Spleen (tissue), 3 donors: ENCODE results near the gene MRPS22.

Experiments used
- POLR2A ChIP-seq, 3 donors: fragments of 450-650 bp; IDR thresholded peaks; one replicate each; pipeline ENCODE4 v1.5.1; 2017; ENCODE audit warnings: antibody characterized with exemption in 3 of 3, mild to moderate bottlenecking in 1 of 3
- POLR2AphosphoS5 ChIP-seq, 3 donors: sonication (generic); formaldehyde crosslinking; IDR thresholded peaks; one replicate each; pipeline ENCODE4 v1.5.1; 2017; ENCODE audit warnings: antibody characterized with exemption in 3 of 3

GRCh38 chr3:139378587-139379241 is 34.9 kb downstream of the MRPS22 start:
- TF ChIP-seq POLR2AphosphoS5 (IDR thresholded peaks at IDR 0.05) (no peak), POLR2A (IDR thresholded peaks at IDR 0.05) (no peak)
